Stimulated activated CD4-positive, alpha-beta T cell treated with anti-CD3 and anti-CD28 coated beads, TNF-alpha, amount 100 ng/mL, for 4 hours (primary cell): ENCODE results near the gene IGF1R.

ENCODE experiments used
- DNase-seq, 3 experiments: peaks; one replicate each; pipeline ENCODE4 v3.0.0-alpha.2; 2020; ENCODE audit warnings: low read depth in 3 of 3

Gene IGF1R

DNA sequence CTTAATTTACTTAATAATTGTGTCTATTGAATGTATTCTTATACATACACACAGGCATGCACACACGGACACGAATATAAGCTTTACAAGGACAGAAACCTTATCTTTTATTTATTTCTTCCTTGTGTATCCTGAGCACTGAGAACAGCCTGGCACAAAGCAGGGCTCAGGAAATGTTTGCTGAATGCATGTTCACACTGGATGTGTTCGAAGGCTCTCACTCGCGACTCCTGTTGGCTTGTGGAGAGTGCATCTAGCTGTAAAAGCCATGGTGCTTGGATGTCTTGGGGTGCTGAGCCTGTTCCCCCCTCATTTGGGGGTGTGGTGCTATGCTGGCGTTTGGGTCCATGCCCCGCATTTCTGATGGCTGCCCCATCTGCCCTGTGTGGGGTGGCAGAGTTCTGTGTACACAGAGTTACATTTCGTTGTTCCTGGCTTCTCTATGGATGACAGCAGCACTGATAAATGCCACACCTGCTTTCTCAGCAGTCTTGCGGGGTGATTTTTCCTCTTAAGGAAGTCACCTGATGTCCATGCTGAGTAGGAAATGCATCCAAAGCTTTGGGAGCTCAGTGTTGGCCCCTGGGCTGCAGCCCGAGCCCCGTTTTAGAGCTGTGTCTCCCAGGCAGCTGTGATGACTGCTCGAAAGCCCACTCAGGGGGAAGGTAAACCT is 148.5 kb downstream of the IGF1R start:
- no peak for DNase-seq

DNA sequence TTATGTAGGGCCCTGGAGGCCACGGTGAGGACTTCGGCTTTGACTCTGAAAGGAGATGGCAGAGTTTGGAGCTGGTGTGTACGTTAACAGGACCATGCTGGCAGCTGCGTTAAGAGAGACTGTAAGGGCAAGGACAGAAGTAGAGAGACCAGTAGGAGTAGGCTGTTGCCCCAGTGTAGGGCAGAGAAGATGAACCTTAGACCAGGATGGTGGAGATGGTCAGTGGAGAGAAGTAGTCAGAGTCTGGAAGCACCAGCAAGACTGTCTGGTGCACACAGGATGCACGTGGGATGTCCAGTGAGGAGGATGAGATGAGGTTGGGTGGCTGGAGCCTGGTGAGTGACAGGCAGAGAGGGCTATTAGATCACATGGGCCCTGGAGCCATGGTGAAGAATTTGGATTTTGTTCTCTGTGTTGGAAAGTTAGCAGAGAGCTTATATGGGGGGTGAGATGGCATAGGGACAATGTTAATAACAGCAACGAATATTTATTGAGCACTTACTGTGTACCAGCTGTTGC is 150.1 kb downstream of the IGF1R start:
- no peak for DNase-seq

DNA sequence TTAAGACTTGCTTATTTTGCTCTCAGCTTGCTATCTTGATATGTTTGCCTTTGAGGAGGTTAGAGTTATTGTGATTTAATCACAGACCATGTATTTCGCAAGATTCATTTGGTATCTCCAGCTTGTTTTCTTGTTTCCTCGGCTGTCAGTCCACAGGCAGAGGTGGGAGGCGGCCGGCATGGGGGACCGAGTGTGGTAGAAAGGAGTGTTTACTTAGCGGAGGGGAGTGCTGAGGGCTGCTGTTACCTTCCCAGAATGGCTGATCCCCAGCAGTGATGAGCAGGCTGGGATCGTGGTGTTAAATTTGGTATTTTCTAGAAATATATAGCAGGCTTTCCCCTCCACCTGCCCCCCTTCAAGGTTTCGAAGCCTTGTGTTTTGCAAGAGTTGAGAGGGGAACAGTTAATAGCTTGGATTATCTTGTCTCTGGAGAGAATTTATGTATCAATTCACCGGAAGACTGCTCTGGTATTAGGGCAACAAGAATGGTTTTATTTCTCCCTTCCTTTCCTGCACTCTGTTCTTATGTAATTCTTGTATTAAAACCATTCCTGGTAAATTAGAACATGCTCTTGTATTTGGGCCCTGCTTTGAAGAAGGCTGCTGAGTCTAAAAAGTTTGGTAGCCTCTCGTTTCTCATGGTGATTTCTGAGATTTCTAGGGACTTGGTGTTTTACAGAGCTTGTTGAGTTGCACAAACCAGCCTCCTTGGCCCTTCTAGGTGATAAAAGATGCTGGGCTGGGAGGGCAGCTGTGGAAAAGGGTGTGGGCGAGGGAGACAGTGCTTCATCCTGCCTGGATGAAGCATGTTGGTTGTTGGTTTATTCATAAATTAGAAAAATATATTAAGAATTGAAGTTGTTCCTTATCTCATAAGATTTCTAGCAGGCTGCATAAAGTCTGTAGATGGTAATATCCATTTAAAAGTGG is 151.4 kb downstream of the IGF1R start:
- no peak for DNase-seq

GRCh38 chr15:98800437-98801233 is 152.3 kb downstream of the IGF1R start:
- DNase-seq, result no peak

GRCh38 chr15:98801234-98801561 is 152.9 kb downstream of the IGF1R start:
- no peak for DNase-seq

DNA sequence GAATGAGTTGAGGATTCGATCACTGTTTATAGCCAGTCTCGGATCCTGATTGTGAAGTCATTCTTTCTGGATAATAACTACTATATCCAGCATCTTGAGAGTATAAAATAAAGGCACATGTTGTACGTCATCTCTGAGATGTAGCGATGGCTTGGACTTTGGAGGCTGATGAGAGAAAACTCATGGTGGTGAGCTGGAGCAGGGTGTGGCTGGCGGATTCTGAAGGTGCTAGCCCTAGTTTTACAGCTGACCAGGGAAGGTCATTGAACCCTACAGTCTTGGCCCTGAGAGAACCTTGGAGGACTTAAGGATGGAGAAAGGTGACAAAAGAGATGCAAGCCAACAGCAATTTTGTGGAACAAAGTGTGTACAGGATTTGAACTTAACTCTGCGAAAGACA is 153.8 kb downstream of the IGF1R start:
- DNase-seq, result no peak

DNA sequence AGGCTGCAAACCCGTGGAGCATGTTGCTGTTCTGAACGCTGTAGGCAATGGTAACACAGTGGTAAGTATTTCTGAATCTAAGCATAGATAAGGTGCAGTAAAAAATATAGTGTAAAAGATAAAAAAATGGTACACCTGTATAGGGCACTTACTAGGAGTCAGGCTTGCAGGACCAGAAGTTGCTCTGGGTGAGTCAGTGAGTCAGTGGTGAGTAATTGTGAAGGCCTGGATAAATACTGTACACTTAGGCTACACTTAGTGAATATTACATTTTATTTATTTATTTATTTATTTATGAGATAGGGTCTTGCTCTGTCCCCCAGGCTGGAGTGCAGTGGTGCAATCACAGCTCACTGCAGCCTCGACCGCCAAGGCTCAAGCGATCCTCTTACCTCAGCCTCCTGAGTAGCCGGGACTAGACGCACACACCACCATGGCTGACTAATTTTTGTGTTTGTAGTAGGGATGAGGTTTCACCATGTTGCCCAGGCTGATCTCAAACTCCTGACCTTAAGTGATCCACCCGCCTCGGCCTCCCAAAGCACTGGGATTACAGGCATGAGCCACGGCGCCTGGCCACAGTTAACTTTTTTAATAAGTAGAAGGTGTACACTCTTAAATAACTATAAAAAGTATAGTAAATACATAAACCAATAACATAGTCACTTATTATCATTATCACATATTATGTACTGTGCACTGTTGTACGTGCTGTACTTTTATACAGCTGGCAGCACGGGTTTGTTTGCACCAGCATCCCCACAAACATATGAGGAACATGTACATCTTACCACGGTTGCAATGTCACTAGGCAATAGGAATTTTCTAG is 155.1 kb downstream of the IGF1R start:
- DNase-seq, result no peak

DNA sequence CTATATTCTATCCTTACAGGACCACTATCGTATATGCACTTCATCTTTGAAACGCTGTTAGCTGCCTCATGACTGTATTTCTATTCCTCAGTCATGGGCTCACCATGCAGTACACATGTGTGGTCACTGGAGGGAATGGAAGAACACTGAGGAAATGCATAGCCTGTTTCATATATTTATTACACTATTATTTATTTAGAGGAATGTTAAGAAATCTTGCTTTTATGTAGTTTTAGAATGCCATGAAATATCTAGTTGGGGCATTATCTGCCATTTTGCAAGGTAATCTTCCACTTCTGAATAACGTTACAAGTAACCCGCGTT is 155.7 kb downstream of the IGF1R start:
- no peak for DNase-seq

DNA sequence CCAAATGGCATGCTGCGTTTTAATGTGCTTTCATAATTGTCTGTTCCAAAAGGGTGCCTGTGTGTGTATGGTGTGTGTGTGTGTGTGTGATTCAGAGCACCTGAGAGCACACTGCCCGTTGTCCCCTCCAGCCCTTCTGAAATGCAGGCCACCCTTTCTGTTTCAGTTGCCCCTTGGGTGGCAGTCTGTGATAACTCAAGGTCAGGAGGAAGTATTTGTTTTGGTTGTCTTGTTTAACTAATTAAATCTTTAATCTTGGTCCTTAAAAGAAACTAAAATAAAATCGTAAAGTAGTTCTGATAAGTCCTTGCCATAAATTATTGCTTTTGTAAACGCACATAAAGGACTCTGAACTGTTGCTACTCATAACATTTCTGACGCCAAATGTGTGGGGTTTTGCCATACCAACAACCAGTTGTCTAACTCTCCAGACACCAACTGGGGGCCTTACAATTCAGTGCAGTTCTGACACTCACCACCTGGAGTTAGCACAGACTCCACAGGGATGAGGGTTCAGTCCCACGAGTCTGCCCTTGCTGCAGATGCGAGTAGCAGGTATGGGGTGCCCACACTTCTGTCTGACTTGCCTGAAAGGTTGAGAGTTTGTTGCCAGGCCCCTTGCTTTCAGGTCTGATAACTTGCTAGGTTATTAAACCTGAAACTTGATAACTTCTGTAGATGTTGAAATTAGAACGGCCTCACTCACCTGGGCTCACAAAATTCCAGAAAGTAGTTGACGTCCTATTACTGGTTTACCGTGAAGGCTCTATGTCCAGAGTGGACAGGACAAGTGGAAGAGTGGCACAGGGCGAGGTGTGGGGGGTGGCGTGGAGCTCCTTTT is 157.3 kb downstream of the IGF1R start:
- DNase-seq, result no peak

DNA sequence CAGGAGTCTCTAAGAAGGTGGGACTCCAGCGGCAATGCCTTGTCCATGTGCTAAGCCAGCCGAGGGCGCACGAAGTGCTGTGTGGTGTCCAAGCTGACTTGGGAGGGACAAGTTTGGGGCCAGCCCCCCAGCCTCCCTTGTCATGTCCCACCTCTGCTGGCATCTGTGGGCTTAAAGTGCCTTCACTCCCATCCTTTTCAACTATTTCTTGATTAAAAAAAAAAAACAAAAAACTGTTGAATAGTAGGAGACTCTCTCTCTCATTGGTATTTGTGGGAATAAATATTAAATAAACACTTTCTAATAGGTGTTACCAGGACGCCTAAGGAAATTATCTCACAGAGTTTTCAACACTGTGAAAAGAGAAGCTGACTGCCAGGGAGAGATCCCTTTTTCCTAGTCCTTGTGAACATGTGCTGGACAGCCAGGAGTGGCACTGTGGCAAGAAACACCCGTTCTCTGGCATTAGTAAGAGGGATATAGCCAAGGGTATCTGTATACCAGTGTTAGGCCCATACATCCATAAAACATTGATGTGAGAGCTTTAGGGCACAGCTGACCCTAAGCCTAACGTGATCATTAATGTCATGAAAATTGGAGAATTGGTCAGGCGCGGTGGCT is 158.0 kb downstream of the IGF1R start:
- no peak for DNase-seq

- DNase-seq, result no peak
Measured at GRCh38 chr15:98807262-98807661, 158.9 kb downstream of the IGF1R start.

DNA sequence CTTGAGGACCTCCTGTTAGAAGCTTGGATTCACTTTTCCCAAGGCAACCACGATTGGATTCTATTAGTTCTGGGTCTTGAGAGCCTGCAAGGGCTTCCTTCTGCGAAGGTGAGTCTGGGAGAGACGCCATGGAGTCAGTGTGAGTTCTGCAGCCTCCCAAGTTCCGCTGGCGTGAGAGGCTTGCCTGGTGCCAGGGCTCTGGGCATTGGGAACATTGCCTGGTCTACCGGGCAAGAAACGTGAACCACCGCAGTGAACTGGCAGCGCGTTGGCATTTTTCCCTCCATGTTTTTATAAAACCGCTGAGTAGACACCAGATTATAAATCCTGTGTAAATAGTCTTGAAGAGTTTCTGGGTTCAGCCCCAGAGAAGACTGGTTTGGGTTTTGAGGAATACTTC is 160.9 kb downstream of the IGF1R start:
- DNase-seq, result no peak

- DNase-seq, result no peak
Measured at GRCh38 chr15:98812716-98813446, 164.5 kb downstream of the IGF1R start.

DNA sequence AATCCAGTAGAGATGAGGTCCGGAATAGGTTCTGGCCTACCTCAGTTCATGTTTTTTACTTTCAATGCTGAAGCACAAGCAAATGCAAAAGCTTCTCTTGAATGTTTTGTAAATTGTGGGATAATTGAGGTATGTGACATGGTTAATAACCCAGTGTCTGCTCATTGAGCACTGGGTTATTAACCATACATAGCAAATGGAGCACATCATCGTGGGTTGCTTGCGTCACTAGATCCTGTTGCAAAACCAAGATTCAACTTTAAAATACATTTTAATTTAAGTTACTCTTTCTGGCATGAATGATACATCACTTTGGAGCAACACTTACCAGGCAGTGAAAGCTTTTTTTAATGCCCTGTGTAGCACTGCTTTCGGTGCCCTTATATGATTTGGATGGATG is 165.6 kb downstream of the IGF1R start:
- no peak for DNase-seq

GRCh38 chr15:98815207-98815606 is 166.9 kb downstream of the IGF1R start:
- DNase-seq, result no peak

- no peak for DNase-seq
Measured at GRCh38 chr15:98817745-98818144, 169.4 kb downstream of the IGF1R start.

DNA sequence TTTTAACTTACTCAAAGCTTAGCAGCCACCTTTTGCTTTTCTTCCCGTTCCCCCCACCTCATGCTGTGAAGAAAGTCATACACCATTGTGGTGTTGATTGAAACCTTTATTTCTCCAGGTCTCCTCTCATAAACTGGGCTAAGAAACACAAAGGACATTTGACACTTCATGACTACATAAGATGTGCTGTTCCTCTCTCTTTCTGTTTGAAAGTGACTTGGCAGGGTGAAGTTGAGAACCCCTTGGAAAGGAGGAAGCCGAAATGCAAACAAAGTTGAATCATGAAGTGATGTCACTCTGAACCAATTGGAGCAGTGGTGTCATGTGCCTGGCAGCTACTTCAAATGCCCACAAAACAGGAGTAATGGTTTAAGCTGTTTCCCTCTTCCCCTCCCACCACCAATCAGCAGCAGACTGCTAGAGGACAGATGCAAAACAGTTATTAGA is 174.7 kb downstream of the IGF1R start:
- DNase-seq, result no peak

- DNase-seq, result no peak
Measured at GRCh38 chr15:98823616-98824015, 175.3 kb downstream of the IGF1R start.

DNA sequence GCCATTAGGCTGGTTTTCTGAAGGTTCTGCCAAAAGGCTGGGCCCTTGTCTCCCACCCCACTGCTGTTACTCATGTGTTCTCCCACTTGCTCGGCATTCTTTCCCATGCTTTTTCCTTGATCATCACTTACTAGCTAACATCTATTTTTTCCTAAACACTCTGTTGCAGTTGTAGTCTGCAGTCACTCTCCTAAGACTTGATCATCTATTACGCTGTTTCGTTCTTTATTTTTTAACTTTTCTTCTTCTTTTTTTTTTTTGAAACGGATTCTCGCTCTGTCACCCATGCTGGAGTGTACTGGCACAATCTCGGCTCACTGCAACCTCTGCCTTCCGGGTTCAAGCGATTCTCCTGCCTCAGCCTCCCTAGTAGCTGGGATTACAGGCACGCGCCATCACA is 176.3 kb downstream of the IGF1R start:
- DNase-seq, result no peak
